T-helper 2 cell treated with Interferon-gamma antibody and Interleukin-4, amounts not matched to agents 100 ng/mL and 5 ng/mL, for 36 hours (primary cell): ENCODE measurements around the gene CELF2. TPM values are rescaled to one million over a fixed set of nuclear protein-coding genes. Genes with fewer than 3 reads are reported as not detected.
"Not testable (repeated sequence)": the region's sequence is repeated elsewhere in the genome, so short reads cannot be mapped to it uniquely, and the experiment has no call there.

Experiments used
- intact Hi-C: fragments of 100-400 bp; cut with micrococcal nuclease; formaldehyde crosslinking; loops from one replicate; pipeline ENCODE4 v1.15.1; 2023
- total RNA-seq: library from RNA; stranded (reverse); gene quantifications from 2 replicates; pipeline ENCODE4 v1.2.3, GENCODE V29; 2022

CELF2 gene
- total RNA-seq, 1 donor from 2014 or later = 152 TPM

DNA sequence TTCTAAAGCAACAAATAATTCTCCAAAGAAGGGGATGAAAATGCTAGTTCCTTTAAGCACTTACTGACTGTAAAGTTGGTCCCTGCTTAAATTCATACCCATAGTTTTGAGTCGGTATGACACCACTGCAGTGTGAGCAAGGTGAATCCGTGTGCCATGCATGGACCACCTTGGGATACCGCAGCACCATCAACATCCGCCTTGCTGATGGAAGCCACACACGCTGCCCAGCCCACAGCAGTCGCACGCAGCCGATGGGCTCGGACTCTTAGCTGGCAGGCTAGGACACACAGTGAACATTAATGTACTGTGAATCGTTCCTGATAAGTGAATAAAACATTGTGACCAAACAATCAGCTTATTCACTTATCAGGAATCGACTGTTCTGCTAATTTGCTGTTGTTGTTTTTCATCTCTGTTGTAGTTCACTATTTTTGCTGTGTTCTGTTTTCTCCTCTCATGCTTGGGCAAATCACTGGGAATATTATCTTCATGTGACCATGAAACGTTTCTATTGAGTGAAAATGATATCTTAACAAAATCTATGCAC is 318.3 kb downstream of the CELF2 start:
- intact Hi-C loops = loop anchor here (5.0 to 10.0 kb wide), 2 partner anchors 66 to 139 kb away; no protein-coding TSS in a partner anchor

DNA sequence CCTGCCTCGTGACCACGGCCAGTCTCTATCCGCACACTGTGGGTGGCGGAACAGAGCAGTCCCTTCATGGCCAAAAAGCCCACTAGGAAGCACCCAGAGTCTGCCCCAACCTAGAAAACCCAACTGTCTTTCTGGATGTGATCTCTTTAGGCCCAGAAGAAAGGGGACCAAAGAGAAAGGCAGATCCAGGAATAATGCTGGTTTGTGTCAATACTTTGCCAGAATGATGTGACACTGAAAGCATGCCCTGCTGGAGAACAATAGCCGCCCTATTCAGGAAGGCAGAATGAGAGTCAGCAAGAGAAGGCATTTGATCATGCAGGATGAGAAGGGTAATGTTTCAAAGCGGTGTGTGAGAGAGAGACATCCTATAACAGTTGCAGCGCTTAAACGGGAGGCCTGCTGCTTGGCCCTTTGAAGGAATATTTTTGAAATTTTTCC is 319.1 kb downstream of the CELF2 start:
- intact Hi-C loops = loop anchor here (5.0 to 10.0 kb wide), 2 partner anchors 66 to 138 kb away; no protein-coding TSS in a partner anchor

DNA sequence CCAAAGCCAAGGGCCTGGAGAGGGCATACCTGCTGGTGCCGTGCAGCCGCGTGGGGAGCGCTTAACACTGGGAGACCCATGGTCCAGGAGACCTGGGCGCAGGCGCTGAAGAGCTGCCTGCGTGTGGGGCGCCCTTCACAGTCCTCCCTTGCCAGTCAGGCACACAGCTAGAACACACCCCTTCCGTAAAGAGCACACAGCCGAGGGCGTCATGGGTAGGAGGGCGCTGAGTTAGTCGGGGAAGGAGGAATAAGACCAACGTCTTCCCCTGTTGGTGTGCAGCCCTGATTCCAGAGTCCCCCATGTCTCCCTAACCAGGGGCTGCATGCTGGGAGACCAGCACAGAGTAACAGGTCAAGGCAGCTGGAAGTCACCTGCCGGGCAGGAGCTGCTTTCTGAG is 319.8 kb downstream of the CELF2 start:
- intact Hi-C loops = loop anchor here (5.0 to 10.0 kb wide), 2 partner anchors 65 to 137 kb away; no protein-coding TSS in a partner anchor

- intact Hi-C loops = loop anchor here (5.0 to 10.0 kb wide), 2 partner anchors 64 to 136 kb away; no protein-coding TSS in a partner anchor
Observed at GRCh38 chr10:11338160-11338844, 320.6 kb downstream of the CELF2 start.

DNA sequence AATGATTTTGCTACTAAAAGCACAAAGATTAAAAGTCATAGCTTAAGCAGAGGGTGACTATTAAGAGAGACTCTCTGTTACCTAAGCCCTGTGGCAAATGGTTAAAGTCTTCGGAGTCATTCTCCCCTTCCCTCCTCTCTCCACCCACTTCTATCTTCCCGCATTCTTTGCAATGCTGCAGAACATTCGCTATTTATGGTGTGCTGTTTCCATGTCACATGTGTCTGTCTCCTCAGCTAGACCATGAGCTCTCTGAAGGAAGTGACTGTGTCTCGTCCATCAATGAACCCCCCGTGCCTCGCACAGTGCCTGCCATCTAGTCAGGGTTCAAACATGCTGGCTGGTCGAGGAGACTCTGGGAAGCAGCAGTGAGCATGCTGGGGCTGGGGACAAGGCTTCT is 321.3 kb downstream of the CELF2 start:
- intact Hi-C loops = loop anchor here (5.0 to 10.0 kb wide), 2 partner anchors 63 to 136 kb away; no protein-coding TSS in a partner anchor

DNA sequence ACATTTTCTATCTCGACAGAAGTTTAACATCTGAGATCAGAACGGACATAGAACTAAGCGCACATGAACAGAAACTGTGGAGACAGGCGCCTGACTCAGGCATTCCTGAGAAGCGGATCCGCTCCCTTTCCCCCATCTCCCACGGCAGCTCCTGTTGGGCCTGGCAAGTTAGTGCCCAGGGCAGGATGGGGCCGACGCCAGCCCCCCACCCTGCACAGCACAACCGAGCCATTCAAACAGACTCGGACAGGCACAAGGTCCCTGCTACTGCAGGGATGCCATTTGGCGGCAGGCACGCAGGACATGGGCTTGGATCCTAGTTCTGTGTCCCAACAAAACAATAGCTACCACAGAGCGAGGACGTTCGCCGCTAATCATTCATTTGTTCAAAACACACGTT is 322.0 kb downstream of the CELF2 start:
- intact Hi-C loops = loop anchor here (5.0 to 10.0 kb wide), 2 partner anchors 63 to 135 kb away; no protein-coding TSS in a partner anchor

GRCh38 chr10:11341283-11341960 is 323.8 kb downstream of the CELF2 start:
- intact Hi-C loops = no loop called here

DNA sequence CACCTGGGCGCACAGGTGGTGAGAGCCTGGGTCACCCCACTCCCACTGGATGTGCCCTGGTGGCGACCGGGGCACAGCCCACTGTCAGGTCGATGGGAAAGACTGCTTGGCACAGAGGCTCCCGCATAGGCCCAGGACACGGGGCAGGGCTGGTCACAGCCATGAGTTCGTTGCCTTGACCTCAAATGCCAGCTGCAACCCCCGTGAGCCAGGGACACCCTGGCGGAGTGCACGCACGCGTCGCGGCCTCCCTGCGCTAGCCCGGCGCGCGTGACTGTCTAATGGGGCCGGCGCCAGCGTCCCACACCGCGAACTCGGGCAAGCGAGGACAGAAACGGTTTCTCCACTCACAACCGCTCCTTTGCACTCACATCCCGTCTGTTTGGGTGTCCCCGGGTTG is 326.4 kb downstream of the CELF2 start:
- intact Hi-C loops = no loop called here

GRCh38 chr10:11344550-11344949 is 326.9 kb downstream of the CELF2 start:
- intact Hi-C loops = no loop called here

DNA sequence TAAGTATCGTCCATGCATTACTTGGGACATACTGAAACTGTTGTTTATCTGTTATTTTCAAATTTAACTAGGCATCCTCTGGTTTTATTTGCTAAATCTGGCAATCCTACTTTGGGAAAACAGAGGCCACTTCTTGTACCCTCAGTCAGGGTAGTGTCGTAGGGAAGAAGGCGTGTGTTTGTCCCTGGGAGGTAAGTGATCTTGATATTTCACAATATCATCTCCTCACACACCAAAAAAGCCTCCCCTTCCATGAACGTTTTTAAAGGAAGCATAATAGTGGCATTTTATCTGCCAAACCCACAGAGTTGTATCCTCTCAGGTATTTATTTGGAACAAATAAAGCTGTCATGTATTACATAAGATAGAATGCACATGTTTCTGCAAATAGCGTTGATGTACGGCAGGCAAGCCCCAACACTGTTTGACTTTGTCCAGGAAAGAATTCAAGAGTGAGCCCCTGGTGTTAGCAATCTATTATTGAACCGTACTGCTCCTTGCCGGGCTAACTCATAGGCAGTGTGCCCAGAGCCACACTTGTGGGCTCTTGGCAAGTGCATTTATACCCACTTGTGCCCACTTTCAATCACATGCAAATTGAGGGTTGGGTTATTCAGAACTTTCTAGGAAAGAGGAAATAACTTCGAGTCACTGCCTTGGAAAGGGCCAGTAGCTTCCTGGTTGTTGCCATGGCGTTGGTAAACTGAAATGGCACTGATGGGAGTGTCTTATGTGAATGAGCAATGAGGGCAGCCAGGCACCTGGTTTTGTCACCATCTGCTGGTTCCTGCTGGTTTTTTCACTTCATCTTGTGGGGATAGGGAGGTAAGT is 327.8 kb downstream of the CELF2 start:
- intact Hi-C loops = no loop called here

GRCh38 chr10:11347580-11347979 is 329.9 kb downstream of the CELF2 start:
- intact Hi-C loops = not testable (repeated sequence)

GRCh38 chr10:11351801-11352200 is 334.1 kb downstream of the CELF2 start:
- intact Hi-C loops = no loop called here

DNA sequence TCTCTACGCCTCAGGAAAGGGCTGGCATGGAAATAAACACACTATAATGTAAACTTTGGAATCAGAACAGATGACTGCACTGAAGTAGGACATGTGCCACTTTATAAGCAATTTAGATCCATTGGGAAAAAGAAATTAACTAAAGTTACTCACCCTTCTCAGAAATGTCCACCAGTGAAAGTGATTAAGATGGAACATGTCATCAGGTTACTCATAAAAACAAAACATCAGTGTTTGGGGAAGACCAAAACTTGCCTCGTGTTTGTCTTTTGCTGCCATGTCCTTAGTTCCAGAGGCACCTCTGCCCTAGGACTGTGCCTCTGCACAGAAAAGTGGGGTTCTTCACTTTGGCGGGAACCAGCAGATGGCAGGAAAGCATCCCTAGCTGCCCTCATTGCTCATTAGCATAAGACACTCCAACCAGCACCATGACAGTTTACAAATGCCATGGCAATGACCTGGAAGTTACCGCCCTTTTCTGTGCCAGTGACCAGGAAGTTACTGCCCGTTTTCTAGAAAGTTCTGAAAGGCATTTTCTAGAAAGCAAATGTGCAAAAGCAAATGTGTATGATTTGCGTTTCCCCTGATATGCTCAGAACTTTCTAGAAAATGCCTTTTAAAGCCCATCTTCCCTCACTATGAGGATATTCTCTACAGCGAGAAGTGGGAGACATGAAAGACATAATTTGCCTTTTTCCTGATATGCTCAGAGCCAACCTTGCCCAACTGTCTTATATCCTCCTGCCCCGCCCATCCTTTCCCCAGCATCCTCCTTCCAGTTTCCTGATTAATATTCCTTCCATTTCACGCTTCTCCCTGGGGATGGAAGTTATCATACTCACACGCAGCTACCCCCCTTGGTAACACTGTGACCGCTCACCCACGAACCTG is 335.6 kb downstream of the CELF2 start:
- intact Hi-C loops = no loop called here

- intact Hi-C loops = no loop called here
Observed at GRCh38 chr10:11354823-11355222, 337.2 kb downstream of the CELF2 start.

DNA sequence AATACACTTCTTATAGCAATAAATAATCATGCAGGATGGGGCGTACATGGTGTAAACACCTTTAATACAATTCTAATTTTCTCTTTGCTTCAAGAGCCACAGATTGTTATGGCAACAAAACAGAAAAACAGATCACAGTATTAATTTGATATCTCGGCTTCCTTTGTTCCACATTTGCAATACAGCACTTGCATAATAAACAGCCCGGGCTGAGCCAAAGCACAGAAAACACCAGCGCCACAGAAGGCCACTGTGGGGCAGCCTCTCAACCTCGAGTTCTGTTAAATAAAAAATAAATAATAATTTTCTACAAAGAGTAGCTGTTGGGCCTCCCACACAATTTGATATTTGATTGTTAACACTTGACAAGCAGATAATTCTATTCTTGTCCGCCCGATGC is 337.9 kb downstream of the CELF2 start:
- intact Hi-C loops = no loop called here

- intact Hi-C loops = no loop called here
Observed at GRCh38 chr10:11357439-11357838, 339.8 kb downstream of the CELF2 start.

DNA sequence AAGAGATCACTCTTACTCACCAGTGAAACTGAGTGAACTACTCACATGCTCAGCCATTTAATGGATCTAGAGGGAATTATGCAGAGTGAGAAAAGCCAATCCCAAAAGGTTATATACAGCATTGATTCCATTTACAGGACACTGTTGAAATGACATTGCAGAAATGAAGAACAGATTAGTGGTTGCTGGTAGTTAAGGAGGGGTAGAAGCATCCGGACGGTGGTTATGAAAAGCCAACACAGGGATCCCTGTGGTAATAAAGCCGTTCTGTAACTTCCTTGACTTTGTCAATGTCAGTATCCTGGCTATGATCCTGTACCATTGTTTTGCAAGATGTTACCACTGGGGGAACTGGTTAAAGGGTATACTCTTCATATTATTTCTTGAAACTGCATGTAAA is 340.3 kb downstream of the CELF2 start:
- intact Hi-C loops = no loop called here

DNA sequence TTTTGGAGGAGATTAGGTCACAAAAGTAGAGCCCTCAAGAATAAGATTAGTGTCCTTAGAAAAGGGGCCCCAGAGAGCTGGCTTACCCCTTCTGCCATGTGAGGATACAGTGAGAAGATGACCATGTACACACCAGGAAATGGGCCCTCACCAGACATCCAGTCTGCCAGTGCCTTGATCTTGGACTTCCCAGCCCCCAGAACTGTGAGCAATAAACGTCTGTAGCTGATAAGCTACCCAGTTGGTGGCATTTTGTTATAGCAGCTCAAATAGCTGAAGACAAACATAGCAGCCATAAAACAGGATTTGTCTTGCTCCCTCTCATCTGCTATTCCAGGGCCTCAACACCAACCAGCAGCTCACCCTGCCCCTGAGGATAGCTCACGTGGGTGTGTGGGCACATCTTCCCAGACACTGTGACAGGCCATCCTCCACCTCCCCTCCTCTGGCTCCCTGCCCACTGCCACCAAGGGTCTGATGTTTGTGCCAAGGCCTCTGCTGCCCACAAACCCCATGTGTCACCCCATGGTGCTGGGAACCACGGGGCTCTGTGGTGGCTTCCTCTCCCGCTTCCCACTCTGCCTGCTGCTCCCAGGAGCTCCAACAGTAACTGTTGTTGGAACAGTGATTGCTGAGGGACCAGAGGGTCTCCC is 341.4 kb downstream of the CELF2 start:
- intact Hi-C loops = no loop called here

DNA sequence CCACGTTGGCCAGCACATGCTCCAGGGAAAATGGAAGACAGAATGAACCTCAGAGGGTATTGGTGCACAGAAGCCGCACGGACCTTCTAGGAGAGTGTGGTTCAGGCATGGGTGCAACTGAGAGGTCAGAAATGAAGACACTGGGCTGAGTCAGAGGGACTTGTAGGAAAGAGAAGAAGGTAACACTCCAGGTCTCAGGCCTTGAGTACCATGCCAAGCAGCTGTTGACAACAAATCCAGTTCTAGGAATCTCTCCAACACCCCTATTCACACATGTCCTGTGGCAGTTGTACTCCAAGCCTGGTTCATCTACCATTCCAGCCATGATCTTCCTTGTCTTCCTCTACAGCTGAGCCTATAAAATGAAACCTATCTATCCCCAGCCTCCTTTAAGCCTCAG is 342.2 kb downstream of the CELF2 start:
- intact Hi-C loops = no loop called here

DNA sequence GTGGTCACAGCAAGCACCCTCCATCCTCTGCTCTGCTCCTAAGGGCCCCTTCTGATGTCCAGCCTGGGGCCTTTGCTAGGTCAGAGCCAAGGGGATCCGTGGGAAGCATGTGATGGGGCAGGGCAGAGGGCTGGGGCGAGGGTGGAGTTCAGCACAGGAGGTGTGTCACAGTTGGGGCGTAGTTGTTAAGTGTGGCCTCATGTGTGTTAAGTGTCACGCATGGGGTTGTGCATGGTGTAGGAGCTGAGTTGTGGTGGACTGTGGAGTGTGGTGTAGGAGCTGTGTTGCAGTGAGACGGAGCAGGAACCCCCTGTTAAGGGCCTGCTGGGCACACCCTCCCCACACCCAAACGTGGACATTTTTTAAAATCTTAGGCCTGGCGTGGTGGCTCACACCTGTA is 345.8 kb downstream of the CELF2 start:
- intact Hi-C loops = no loop called here
